ENCODE measurements around the gene NHEJ1.

Gene NHEJ1

DNA sequence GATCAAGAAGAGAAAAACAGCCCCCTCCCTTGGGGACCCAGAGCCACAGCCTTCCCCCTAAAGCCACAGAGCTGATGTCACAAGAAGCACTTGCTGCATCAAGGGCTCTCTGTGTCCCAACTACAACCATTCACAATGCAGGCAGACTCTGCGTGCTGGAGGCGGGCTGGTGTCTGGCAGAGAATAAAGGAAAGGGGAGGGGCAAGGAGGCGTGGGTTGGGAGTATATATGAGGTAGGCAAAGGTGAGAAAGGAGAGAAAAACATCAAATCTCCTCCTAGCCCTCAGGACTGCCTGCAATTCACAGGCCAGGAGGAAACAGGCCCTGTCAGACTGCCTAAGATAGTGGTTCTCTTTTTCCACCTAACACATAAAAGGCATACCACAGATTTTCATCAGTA lies 51.1 kb downstream of the NHEJ1 start:
- in situ Hi-C loops (cut with MboI; ENCODE audit: low pct_unique_long_range_greater_than_20kb, low sequenced_read_pairs, unreplicated experiment): no loop called here
- DNase-seq (ENCODE audit: low spot score): no peak
- TF ChIP-seq, protein P1, sequence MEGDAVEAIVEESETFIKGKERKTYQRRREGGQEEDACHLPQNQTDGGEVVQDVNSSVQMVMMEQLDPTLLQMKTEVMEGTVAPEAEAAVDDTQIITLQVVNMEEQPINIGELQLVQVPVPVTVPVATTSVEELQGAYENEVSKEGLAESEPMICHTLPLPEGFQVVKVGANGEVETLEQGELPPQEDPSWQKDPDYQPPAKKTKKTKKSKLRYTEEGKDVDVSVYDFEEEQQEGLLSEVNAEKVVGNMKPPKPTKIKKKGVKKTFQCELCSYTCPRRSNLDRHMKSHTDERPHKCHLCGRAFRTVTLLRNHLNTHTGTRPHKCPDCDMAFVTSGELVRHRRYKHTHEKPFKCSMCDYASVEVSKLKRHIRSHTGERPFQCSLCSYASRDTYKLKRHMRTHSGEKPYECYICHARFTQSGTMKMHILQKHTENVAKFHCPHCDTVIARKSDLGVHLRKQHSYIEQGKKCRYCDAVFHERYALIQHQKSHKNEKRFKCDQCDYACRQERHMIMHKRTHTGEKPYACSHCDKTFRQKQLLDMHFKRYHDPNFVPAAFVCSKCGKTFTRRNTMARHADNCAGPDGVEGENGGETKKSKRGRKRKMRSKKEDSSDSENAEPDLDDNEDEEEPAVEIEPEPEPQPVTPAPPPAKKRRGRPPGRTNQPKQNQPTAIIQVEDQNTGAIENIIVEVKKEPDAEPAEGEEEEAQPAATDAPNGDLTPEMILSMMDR (IDR thresholded peaks at IDR 0.05; ENCODE audit: extremely low read depth, insufficient read depth, missing control alignments): no peak

DNA sequence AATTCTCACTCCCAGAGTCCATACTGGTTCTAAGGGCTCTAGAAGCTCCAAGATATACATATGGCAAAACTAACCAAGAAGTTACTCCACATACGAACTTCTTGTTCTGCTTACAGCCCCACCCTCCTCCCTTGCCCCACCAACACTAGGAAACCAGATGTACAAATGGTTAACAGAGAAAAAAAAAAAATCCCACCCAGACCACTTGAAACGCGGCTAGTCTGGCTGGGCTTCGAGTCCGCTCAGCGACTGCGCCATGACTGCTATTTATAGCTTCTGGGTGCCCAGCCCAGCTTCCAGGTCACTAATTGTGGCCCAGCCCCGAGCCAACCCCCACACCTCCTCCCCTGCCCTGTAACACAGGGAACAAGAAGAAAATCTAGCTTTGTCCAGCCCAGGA lies 52.9 kb downstream of the NHEJ1 start:
- DNase-seq (ENCODE audit: low spot score): no peak
- TF ChIP-seq, protein P1 (IDR thresholded peaks at IDR 0.05; ENCODE audit: extremely low read depth, insufficient read depth, missing control alignments): no peak

DNA sequence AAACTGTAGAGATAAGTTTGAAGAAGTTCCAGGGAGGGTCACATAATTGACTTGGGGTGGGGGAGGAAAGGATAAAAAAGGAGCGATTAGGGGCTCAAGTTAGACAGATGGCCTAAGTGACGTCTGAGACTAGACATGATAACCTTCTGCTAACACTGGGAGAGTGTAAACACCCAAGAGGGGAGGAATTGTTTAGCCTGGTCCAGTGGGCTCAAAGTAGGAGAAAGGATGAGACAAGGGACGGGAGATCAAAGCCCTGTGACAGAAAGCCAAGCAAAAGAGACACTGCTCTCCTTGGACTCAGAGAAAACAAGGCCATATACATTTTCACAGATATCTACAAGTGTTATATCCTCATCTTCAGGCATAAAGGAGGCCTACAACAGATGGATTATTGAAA lies 54.4 kb downstream of the NHEJ1 start:
- TF ChIP-seq, protein P1 (IDR thresholded peaks at IDR 0.05; ENCODE audit: extremely low read depth, insufficient read depth, missing control alignments): no peak
- in situ Hi-C loops (cut with MboI; ENCODE audit: low pct_unique_long_range_greater_than_20kb, low sequenced_read_pairs, unreplicated experiment): no loop called here
- DNase-seq (ENCODE audit: low spot score): no peak

More for the DNA sequence above, 52.9 kb downstream of the NHEJ1 start:
- in situ Hi-C loops (cut with MboI; ENCODE audit: low pct_unique_long_range_greater_than_20kb, low sequenced_read_pairs, unreplicated experiment): no loop called here

DNA sequence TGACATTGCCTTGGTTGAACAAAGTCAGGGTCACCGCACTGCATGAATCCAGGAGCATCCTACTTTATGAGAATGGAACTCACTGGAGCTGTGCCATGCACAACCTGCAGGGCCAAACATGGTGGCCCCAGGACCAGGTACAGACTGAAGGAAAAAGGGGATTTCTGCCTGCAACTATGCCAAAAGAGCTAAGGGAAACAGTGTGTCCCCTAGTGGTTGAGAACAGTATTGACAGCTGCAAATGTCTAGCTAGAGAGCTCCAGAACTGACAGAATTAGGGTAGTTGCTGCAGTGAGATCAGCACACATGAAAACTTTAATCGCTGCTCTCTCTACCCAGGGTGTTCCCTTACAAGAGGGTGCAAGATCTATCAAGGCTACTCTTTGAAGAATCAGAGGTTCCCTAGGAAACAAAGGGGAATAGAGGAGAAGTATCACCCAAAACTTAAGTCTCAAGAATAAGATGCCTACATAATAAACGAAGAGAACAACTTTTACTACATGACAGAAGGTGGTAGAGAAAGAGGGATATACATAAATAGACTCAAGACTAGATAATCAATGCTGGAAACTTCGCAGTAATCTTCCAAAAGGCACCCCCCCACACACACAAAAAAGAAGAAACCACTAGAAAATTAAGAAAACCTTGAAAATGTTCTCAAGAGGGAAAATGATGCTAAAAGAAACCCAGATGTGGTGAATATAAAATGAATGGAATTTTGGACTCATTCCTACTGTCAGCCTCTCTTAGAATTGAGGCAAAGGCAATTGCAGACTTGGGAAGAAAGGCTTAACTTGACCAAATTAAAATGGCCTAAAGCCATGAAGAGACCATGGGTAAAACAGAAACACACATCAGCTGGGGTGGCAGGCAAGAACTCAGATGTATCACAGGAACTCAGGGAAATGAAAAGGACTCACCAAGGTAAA lies 56.2 kb downstream of the NHEJ1 start:
- in situ Hi-C loops (cut with MboI; ENCODE audit: low pct_unique_long_range_greater_than_20kb, low sequenced_read_pairs, unreplicated experiment): no loop called here
- TF ChIP-seq, protein P1 (IDR thresholded peaks at IDR 0.05; ENCODE audit: extremely low read depth, insufficient read depth, missing control alignments): peak; percentile 75
- DNase-seq (ENCODE audit: low spot score): peak; percentile 63

DNA sequence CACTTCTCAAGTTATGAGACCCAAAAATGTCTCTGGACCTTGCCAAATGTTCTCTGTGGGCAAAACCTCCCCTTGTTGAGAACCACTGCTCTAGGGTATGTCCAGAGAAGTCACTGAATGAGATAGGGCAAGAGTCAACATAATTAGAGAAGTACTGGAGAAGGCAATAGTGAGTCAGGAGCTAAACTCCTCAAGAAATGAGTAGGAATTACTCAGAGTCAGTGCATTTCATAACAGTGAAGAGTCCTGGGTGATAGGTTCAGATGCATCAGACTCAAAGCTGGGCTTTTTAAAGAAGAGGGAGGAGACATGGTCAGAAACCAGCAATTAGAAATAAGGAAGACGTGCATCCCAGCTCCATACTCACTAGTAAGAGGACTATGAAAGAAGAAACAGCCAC lies 61.3 kb downstream of the NHEJ1 start:
- in situ Hi-C loops (cut with MboI; ENCODE audit: low pct_unique_long_range_greater_than_20kb, low sequenced_read_pairs, unreplicated experiment): no loop called here
- TF ChIP-seq, protein P1 (IDR thresholded peaks at IDR 0.05; ENCODE audit: extremely low read depth, insufficient read depth, missing control alignments): no peak
- DNase-seq (ENCODE audit: low spot score): no peak

DNA sequence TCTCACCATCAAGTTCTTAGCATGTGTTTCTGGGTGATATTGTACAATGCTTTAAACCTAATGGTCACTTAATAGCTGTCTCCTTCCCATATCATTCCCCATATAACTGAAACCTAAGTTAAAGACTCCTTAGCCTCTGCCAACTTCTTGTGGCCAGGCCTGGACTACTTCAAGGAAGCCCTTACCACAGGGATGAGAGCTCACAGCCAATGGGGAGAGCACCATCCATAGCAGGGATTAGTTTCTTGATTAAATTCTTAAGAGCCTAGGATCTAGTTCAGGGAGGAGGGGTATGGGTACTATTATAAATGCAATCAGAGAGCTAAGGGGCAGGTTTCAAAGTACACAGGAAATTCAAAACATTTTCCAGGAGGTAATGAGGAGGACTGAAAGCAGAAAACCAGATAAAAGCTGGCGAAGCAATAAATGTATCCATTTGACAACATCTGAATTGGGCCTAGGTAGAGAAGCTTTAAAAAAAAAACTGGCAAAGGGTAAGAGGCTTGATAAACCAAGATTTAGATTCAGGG lies 65.1 kb downstream of the NHEJ1 start:
- TF ChIP-seq, protein P1 (IDR thresholded peaks at IDR 0.05; ENCODE audit: extremely low read depth, insufficient read depth, missing control alignments): no peak
- in situ Hi-C loops (cut with MboI; ENCODE audit: low pct_unique_long_range_greater_than_20kb, low sequenced_read_pairs, unreplicated experiment): no loop called here
- DNase-seq (ENCODE audit: low spot score): no peak

All from GM13977 (cell line).